Endothelial cell of hepatic sinusoid (primary cell): ENCODE data around the gene RRBP1.

Experiments
- in situ Hi-C: cut with HindIII; loops from 2 replicates; pipeline ENCODE4 v1.10.0; 2017; ENCODE audit warnings: low sequenced_read_pairs

RRBP1 gene

GRCh38 chr20:17612287-17612991 lies 69.6 kb downstream of the RRBP1 start:
- in situ Hi-C loops: no loop called here

DNA sequence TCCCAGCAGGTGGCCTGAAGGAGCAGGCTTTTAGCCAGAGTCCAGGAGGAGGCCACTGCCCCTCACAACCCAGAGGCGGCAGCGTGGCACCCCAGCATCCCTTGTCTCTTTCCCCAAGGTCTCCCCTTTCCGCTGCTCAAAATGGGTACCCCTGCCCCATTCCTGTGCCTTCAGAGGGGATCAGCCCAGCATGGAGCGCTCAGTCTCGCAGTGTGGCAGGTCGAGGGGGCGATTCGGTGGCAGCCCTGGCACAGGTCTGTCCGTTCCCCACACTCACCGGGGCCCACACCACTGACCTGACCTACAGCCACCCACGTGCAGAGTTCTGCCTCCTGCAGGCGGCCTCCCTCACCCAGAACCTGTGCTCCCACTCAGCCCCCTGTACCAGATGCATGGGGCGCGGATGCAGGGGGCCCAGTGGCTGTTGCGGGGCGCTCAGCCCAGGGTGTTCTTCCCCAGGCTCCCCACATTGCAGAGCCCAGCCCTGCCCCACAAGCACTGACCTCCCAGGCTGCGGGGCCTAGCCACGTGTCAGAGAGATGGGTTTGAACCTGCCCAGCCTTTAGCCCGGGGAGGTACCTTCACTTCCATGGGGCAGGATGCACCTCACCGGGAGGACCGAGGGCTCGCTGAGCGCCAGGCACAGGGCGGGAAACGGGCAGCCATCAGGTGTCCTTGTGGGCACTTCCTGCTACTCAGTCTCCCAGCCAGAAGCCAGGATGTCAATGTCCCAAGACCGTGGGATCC lies 70.3 kb downstream of the RRBP1 start:
- in situ Hi-C loops: no loop called here

GRCh38 chr20:17611290-17611539 lies 70.8 kb downstream of the RRBP1 start:
- in situ Hi-C loops: no loop called here

- in situ Hi-C loops: no loop called here
Observed at GRCh38 chr20:17610566-17611289, 71.3 kb downstream of the RRBP1 start.

- in situ Hi-C loops: no loop called here
Observed at GRCh38 chr20:17609811-17610377, 72.1 kb downstream of the RRBP1 start.

GRCh38 chr20:17608701-17609497 lies 73.1 kb downstream of the RRBP1 start:
- in situ Hi-C loops: no loop called here

GRCh38 chr20:17606001-17606400 lies 76.0 kb downstream of the RRBP1 start:
- in situ Hi-C loops: no loop called here

DNA sequence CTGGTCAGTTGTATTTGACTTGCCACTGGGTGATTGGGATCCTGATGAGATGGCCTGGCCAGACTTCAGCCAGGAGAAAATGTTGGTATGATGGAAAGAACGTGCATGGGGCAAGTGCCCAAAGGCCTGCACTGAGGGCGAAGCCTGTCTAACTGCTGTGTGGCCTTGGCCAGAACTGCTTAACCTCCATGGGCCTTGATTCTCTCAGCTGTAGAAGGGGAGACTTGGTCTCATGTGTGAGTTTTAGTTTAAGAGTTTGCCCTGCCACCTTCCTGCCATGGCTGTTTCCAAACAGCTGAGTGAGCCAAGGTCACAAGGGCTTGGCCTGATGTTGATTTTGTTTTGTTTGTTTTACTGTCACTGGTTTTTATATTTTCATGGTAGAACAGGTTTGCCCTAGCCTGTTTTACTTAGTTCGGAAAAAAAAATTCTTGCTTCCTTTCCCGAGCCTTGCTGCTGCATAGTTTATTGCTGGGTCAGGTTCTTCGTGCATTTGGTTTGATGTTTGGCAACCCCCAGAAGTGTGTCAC lies 76.8 kb downstream of the RRBP1 start:
- in situ Hi-C loops: no loop called here

DNA sequence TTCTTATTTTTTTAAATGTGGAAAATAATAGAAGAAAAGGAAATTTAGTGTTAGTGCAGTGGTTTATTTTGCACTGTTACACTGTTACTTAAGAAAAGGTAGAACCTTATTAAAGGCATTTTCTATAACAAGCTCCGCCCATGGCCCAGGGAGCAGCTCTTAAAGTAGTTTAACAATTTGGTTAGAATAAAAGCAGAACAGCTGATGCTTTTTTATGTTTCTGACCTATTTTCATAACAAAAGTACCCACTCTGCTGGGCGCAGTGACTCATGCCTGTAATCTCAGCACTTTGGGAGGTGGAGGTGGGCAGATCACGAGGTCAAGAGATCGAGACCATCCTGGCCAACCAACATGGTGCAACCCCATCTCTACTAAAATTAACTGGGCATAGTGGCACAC lies 79.5 kb downstream of the RRBP1 start:
- in situ Hi-C loops: no loop called here

DNA sequence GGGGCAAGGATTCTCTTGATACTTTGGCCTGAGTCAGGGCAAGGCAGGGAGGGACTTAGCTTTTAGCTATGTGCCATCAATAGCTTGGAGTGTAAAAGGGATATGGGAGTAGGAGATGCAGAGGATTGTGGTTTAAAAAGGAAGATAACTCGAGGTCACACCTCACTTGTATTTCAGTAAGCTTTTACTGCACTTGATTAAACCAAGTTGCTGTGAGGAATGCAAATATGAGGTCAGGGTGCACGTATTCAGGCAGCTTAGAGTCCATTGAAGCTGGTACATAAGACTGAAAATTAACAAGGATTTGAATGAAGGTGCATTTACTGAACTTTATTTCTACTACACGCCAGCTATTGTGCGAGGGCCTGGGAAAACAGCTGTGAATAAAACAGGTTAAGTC lies 80.1 kb downstream of the RRBP1 start:
- in situ Hi-C loops: no loop called here

- in situ Hi-C loops: no loop called here
Observed at GRCh38 chr20:17598013-17598550, 84.0 kb downstream of the RRBP1 start.

DNA sequence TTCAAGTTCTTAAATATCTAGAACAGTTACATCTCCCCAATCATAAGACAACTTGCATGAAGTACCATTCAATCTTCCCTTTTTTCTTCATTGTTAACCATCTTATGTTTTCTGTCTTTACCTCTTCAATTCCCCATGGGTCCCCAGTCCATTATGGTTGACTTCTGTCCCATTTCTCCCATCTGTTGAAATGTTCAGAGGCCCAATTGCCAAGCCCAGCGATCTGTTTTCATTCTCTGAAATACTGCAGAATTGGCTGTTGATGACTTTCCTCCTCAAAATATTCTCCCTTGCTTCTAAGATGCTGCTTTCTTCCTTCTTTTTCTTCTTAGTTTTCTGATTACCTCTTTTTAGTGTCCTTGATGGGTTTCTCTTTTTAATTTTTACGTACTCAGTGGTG lies 86.2 kb downstream of the RRBP1 start:
- in situ Hi-C loops: no loop called here

GRCh38 chr20:17594443-17594842 lies 87.6 kb downstream of the RRBP1 start:
- in situ Hi-C loops: loop anchor here (5.0 kb wide), 1 partner anchor 83 kb away; no protein-coding TSS in a partner anchor

DNA sequence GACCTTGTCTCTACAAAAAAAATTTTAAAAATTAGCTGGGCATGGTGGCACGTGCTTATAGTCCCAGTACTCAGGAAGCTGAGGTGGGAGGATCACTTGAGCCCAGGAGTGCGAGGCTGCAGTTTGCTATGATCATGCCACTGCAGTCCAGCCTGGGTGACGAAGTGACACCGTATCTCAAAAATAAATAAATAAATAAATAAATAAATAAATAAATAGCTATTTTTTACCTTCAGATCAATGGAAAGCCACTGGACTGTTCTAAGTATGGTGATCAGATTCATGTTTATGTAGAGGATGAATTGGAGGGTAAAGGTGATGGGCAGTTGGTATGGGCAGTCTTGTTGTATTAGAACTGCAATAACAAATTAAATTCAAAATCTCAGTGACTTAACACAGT lies 88.1 kb downstream of the RRBP1 start:
- in situ Hi-C loops: loop anchor here (5.0 kb wide), 1 partner anchor 83 kb away; no protein-coding TSS in a partner anchor

DNA sequence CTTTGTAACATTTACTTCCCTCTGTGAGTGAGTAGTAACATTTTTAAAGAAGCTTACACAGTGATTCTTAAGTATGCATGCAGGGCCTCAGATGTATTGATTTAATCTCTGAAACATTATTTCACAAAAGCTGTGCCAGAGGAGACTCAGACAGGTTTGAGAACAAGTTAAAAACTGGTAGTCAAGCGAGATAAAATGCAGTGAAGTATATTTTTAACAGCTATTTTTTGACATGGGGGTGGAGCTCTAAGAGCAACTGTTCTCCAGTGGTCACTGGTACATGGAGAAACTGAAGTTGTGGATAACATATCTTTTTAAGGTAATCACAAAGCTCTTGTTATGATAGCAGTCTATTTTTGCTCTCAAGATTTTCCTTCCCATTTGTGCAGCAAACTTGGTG lies 91.8 kb downstream of the RRBP1 start:
- in situ Hi-C loops: loop anchor here (5.0 kb wide), 1 partner anchor 87 kb away; no protein-coding TSS in a partner anchor

GRCh38 chr20:17589161-17589834 lies 92.7 kb downstream of the RRBP1 start:
- in situ Hi-C loops: no loop called here

DNA sequence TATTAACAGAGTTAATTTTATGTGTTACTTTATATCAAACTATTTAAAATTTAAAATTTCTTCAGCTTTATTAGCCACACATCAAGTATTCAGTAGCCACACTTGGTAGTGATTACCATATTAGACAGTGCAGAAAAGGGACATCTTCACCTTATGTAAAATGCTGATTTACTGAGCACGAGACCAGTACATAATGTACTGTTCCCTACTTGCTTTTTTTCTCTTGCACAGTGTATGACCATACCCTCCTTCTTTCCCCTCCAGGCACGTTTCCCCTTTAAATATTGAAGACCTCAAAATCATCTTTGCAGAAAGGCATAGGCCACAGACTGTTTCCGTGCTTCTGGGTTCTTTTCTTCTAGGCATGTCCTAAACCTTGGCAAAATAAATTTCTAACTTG lies 94.2 kb downstream of the RRBP1 start:
- in situ Hi-C loops: no loop called here

DNA sequence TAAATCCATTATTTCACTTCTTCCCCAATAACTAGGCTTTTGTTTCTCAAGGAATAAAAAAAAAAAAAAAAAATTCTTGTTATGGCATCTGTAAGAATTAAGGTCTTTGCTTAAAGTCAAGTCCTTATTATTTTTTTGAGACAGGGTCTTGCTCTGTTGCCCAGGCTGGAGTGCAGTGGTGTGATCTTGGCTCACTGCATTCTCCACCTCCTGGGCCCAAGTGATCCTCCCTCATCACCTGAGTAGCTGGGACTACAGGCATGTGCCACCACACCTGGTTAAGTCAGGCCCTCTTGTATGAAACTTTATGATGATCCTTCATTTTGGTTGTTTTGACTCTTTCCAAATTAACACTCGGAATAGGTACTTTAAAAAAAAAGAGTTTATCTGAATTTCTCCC lies 94.9 kb downstream of the RRBP1 start:
- in situ Hi-C loops: no loop called here

DNA sequence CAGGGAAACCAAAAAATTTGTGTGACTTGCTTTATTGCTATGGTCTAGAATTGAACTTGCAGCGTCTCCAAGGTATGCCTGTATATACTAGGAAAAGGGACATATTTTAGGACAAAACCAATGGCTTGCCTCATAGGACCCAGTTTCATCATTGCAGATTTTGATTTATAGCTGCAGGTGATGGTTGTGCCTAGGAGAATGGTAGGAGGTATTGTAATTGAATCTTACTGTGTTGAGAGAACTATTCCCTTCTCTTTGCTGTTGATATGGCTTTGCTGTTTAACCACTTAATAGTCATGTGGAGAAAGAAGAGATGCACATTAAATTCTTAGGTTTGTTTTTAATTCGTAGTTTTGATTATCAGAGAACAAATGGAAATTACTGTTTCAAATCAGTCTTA lies 95.8 kb downstream of the RRBP1 start:
- in situ Hi-C loops: no loop called here

DNA sequence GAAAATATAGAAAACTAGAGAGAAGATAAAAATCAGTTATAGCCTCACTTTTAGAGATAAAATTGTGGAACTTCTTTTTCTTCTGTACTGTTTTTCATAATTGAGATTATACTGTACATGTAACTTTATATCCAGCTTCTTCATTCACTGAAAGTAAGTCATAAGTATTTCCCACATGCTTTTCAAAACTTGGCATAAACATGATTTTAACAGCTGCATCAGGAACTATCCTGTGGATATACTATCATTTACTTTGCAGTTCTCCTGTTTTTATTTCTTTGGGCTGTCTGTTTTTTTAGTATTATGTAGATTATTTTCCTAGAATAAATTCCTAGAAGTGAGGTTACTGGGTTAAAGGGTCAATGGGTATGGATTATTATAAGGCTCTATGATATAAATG lies 97.4 kb downstream of the RRBP1 start:
- in situ Hi-C loops: no loop called here
